ENCODE data around the gene SIGLEC7. TPM values are rescaled to one million over a fixed set of nuclear protein-coding genes. Genes with fewer than 3 reads are reported as not detected.

Gene SIGLEC7
- polyA plus RNA-seq, 1 donor from 2014 or later, result not detected

GRCh38 chr19:51173681-51174080, 31.6 kb downstream of the SIGLEC7 start:
- no peak for TF ChIP-seq EP300 (conservative IDR thresholded peaks at IDR 0.05; ENCODE audit: poor library complexity, severe bottlenecking)
- TF ChIP-seq RAD21 (conservative IDR thresholded peaks at IDR 0.05), result no peak
- no peak for TF ChIP-seq SMC3 (conservative IDR thresholded peaks at IDR 0.05; ENCODE audit: poor library complexity)
- no peak for TF ChIP-seq REST (IDR thresholded peaks at IDR 0.05; ENCODE audit: borderline replicate concordance)
- TF ChIP-seq POLR2AphosphoS5 (IDR thresholded peaks at IDR 0.05), result no peak
- TF ChIP-seq MXI1 (conservative IDR thresholded peaks at IDR 0.05; ENCODE audit: poor library complexity, severe bottlenecking), result no peak
- no peak for TF ChIP-seq EZH2 (IDR thresholded peaks at IDR 0.05; ENCODE audit: borderline replicate concordance, insufficient read depth, low read length, poor library complexity, severe bottlenecking)
- TF ChIP-seq, protein P1, sequence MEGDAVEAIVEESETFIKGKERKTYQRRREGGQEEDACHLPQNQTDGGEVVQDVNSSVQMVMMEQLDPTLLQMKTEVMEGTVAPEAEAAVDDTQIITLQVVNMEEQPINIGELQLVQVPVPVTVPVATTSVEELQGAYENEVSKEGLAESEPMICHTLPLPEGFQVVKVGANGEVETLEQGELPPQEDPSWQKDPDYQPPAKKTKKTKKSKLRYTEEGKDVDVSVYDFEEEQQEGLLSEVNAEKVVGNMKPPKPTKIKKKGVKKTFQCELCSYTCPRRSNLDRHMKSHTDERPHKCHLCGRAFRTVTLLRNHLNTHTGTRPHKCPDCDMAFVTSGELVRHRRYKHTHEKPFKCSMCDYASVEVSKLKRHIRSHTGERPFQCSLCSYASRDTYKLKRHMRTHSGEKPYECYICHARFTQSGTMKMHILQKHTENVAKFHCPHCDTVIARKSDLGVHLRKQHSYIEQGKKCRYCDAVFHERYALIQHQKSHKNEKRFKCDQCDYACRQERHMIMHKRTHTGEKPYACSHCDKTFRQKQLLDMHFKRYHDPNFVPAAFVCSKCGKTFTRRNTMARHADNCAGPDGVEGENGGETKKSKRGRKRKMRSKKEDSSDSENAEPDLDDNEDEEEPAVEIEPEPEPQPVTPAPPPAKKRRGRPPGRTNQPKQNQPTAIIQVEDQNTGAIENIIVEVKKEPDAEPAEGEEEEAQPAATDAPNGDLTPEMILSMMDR (IDR thresholded peaks at IDR 0.05; ENCODE audit: poor library complexity, severe bottlenecking), result no peak
- Histone ChIP-seq H4K20me1 (ENCODE audit: insufficient read depth) (no peaks in the 10 kb centered on the region), H3K9ac (ENCODE audit: low read length) (no peak overlapping the region), H3K4me2 (ENCODE audit: low read length) (no peak overlapping the region), H3K4me3 (ENCODE audit: low read length) (no peak overlapping the region), H2AFZ (ENCODE audit: low read depth, low read length) (no peak overlapping the region), H3K27ac (ENCODE audit: low read length) (no peak overlapping the region), H3K36me3 (ENCODE audit: insufficient read depth, low read length) (no peaks in the 10 kb centered on the region), H3K79me2 (replicated peaks; ENCODE audit: insufficient read depth, low read length) (no peaks in the 10 kb centered on the region), H3K9me3 (ENCODE audit: low read length) (no peaks in the 10 kb centered on the region), H3F3A (ENCODE audit: insufficient read depth, low read length, poor library complexity, severe bottlenecking) (no peaks in the 10 kb centered on the region), H3K9me2 (ENCODE audit: insufficient read depth, low read length) (no peaks in the 10 kb centered on the region), H3K27me3 (ENCODE audit: insufficient read depth, low read depth, low read length) (no peaks in the 10 kb centered on the region)

GRCh38 chr19:51179256-51179655, 37.2 kb downstream of the SIGLEC7 start:
- TF ChIP-seq REST (IDR thresholded peaks at IDR 0.05; ENCODE audit: borderline replicate concordance) (no peak), SMC3 (conservative IDR thresholded peaks at IDR 0.05; ENCODE audit: poor library complexity) (no peak), EZH2 (IDR thresholded peaks at IDR 0.05; ENCODE audit: borderline replicate concordance, insufficient read depth, low read length, poor library complexity, severe bottlenecking) (no peak), EP300 (conservative IDR thresholded peaks at IDR 0.05; ENCODE audit: poor library complexity, severe bottlenecking) (no peak), TAF1 (IDR thresholded peaks at IDR 0.05; ENCODE audit: low read depth) (no peak), RAD21 (conservative IDR thresholded peaks at IDR 0.05) (no peak), POLR2AphosphoS5 (IDR thresholded peaks at IDR 0.05) (no peak), MXI1 (conservative IDR thresholded peaks at IDR 0.05; ENCODE audit: poor library complexity, severe bottlenecking) (no peak)
- TF ChIP-seq, protein P1 (IDR thresholded peaks at IDR 0.05; ENCODE audit: poor library complexity, severe bottlenecking), result no peak
- H3K9me3 ChIP-seq (ENCODE audit: low read length), result peaks cover 3% of the 10 kb centered on the region

More at GRCh38 chr19:51179256-51179655, 37.2 kb downstream of the SIGLEC7 start:
- Histone ChIP-seq H3K27me3 (ENCODE audit: insufficient read depth, low read depth, low read length) (peaks cover 3% of the 10 kb centered on the region), H3K9ac (ENCODE audit: low read length) (no peak overlapping the region), H2AFZ (ENCODE audit: low read depth, low read length) (no peak overlapping the region), H4K20me1 (ENCODE audit: insufficient read depth) (no peaks in the 10 kb centered on the region), H3K9me2 (ENCODE audit: insufficient read depth, low read length) (no peaks in the 10 kb centered on the region), H3F3A (ENCODE audit: insufficient read depth, low read length, poor library complexity, severe bottlenecking) (no peaks in the 10 kb centered on the region), H3K79me2 (replicated peaks; ENCODE audit: insufficient read depth, low read length) (no peaks in the 10 kb centered on the region), H3K27ac (ENCODE audit: low read length) (no peak overlapping the region), H3K36me3 (ENCODE audit: insufficient read depth, low read length) (no peaks in the 10 kb centered on the region), H3K4me2 (ENCODE audit: low read length) (no peak overlapping the region), H3K4me3 (ENCODE audit: low read length) (no peak overlapping the region)

Data from neural cell (in vitro differentiated cells).